ENCODE measurements around the gene GRIN2D.

GRIN2D gene

GRCh38 chr19:48363810-48364597 lies 29.5 kb upstream of the GRIN2D start, which contains the start of the genes SYNGR4 and TMEM143:
TSS of gene SYNGR4 (plus strand) at chr19:48364367. CDS start at chr19:48365843, 1,476 bp downstream.
TSS of gene TMEM143 (minus strand) at chr19:48363940. CDS start at chr19:48363920, 20 bp downstream.
- peak; percentile 99 for DNase-seq (ENCODE audit: low read depth)
- TF ChIP-seq, protein P1, sequence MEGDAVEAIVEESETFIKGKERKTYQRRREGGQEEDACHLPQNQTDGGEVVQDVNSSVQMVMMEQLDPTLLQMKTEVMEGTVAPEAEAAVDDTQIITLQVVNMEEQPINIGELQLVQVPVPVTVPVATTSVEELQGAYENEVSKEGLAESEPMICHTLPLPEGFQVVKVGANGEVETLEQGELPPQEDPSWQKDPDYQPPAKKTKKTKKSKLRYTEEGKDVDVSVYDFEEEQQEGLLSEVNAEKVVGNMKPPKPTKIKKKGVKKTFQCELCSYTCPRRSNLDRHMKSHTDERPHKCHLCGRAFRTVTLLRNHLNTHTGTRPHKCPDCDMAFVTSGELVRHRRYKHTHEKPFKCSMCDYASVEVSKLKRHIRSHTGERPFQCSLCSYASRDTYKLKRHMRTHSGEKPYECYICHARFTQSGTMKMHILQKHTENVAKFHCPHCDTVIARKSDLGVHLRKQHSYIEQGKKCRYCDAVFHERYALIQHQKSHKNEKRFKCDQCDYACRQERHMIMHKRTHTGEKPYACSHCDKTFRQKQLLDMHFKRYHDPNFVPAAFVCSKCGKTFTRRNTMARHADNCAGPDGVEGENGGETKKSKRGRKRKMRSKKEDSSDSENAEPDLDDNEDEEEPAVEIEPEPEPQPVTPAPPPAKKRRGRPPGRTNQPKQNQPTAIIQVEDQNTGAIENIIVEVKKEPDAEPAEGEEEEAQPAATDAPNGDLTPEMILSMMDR (conservative IDR thresholded peaks at IDR 0.05; ENCODE audit: low read length): no peak
- peak within 1 kb of the TSS; percentile 88 for H3K4me3 ChIP-seq (ENCODE audit: low read length)

GRCh38 chr19:48364598-48365348 lies 28.7 kb upstream of the GRIN2D start:
- DNase-seq (ENCODE audit: low read depth): no peak
- peak overlapping the region; percentile 88; the same call in 1 of the 2 replicates for H3K4me3 ChIP-seq (ENCODE audit: low read length)
- TF ChIP-seq, protein P1 (conservative IDR thresholded peaks at IDR 0.05; ENCODE audit: low read length): no peak

DNA sequence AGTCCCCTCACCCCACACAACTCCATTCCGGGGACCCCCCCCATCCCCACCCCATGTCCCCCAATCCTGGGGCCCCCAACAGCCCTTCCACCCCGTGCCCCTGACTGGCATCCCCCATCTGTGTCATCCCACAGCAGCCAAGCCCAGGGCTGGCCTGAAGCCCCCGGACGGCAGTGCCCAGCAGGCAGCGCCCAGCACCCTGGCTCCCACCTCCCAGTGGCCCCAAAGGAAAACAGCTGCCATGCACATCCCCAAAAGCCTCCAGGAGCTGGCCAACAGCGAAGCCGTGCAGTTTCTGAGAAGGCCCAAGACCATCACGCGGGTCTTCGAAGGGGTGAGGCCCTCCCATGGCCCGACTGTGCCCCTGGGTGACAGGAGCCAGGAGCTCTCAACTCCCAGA lies 27.9 kb upstream of the GRIN2D start:
- no peak overlapping the region for H3K4me3 ChIP-seq (ENCODE audit: low read length)
- TF ChIP-seq, protein P1 (conservative IDR thresholded peaks at IDR 0.05; ENCODE audit: low read length): no peak
- DNase-seq (ENCODE audit: low read depth): no peak

DNA sequence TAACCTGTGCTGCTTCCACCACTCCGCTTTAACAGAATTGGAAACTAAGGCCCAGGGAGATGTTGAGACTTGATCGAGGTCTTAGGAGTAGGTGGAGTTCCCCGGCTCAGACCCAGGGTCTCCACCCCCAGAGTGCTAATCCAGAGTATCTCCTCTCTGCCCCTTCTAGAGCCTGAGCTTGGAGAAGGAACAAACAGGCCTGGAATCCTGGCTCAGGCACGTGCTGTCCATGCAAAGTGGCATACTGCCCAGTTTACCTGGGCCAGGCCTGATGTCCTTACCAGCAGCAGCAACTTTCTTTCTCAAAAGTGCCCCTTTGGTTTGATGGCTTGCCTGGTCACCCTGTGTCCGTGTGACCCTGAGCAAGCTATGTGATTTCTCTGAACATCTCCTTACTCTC lies 25.6 kb upstream of the GRIN2D start:
- H3K4me3 ChIP-seq (ENCODE audit: low read length): no peak overlapping the region
- TF ChIP-seq, protein P1 (conservative IDR thresholded peaks at IDR 0.05; ENCODE audit: low read length): no peak
- DNase-seq (ENCODE audit: low read depth): no peak

DNA sequence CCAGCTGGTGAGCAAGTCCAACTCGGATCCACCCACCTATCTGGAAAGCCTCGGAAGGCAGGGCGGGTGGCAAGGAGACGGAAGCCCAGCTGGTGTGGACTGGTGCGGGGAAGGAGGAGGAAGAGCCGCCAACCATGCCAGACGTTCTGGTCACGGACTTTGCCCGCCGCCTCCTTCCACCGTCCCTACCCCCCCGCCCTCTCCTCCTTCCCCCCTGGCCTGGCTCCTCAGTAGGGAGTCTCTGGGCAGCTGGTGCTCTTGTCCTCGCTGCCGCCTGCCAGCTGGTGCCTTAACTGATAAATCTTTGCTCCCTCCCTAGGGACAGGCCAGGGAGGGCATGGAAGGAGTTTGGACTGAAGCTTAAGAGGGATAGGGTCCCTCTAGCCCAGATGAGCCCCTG lies 24.5 kb upstream of the GRIN2D start:
- no peak for DNase-seq (ENCODE audit: low read depth)
- no peak overlapping the region for H3K4me3 ChIP-seq (ENCODE audit: low read length)

DNA sequence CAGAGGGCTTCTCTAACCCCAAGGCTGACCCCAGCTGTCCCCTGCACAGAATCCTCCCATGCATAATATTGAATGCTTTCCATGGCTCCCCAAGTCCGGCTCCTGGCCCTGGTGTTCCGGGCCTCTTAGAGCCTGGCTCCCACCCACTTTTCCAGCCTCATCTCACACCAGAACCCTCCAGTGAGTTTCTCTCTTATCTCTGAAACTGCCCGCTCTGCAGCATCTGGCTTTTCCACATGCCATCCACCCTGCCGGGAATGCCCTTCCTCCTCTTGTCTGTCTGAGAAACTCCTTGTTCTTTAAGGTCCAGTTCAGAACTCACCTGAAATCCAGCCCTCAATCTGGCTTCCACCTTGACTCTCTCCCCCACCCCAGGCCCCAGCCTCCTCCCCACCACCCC lies 22.5 kb upstream of the GRIN2D start:
- TF ChIP-seq, protein P1 (conservative IDR thresholded peaks at IDR 0.05; ENCODE audit: low read length): no peak
- no peak for DNase-seq (ENCODE audit: low read depth)
- H3K4me3 ChIP-seq (ENCODE audit: low read length): no peak overlapping the region

More for the DNA sequence above, 24.5 kb upstream of the GRIN2D start:
- TF ChIP-seq, protein P1 (conservative IDR thresholded peaks at IDR 0.05; ENCODE audit: low read length): no peak
